ENCODE measurements around the gene PRAC1. TPM values are rescaled to one million over a fixed set of nuclear protein-coding genes. Genes with fewer than 3 reads are reported as not detected.

PRAC1 gene
- total RNA-seq, 1 experiment from 2014 or later = 60.8 TPM

DNA sequence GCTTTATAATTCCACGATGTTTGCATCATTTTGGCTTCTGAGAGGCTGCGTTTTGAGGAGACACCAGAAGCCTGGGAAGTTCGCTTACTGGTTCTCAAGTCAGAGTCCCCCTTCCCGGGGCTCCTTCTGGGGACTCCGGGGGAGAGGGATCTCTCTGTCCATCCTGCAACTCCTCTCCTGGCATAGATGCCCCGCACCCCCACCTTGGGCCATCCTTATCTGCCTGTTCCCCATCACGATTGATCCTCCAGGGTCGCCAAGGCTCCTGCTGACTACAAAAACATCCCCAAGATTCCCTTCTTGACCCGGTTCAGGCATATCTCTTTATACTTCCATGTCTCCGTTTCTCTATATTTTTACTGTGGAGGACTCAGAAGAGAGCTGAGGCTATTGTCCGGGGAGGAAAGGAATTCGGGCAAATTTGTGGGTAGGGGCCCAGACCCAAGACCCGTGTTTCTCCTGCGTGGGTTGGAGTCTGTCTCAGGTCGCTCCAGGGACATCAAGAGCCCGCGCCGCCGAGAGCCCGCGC, 24.7 kb upstream of the PRAC1 start:
- ATAC-seq (no peak), DNase-seq (ENCODE audit: low spot score) (no peak)
- TF ChIP-seq, protein P1, sequence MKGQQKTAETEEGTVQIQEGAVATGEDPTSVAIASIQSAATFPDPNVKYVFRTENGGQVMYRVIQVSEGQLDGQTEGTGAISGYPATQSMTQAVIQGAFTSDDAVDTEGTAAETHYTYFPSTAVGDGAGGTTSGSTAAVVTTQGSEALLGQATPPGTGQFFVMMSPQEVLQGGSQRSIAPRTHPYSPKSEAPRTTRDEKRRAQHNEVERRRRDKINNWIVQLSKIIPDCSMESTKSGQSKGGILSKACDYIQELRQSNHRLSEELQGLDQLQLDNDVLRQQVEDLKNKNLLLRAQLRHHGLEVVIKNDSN (CRISPR knock-in tag; IDR thresholded peaks at IDR 0.05) = no peak
- TF ChIP-seq ZNF232 (CRISPR knock-in tag; IDR thresholded peaks at IDR 0.05) (no peak), CREM (CRISPR knock-in tag; IDR thresholded peaks at IDR 0.05) (no peak), ZNF317 (CRISPR knock-in tag; IDR thresholded peaks at IDR 0.05; ENCODE audit: borderline replicate concordance, low read depth) (no peak), MYBL2 (CRISPR knock-in tag; IDR thresholded peaks at IDR 0.05) (no peak), ZNF423 (CRISPR knock-in tag; IDR thresholded peaks at IDR 0.05) (no peak), NFE2L1 (CRISPR knock-in tag; IDR thresholded peaks at IDR 0.05) (no peak), GTF2I (CRISPR knock-in tag; conservative IDR thresholded peaks at IDR 0.05) (no peak), GABPB1 (CRISPR knock-in tag; IDR thresholded peaks at IDR 0.05) (no peak)
- TF ChIP-seq, protein P2, sequence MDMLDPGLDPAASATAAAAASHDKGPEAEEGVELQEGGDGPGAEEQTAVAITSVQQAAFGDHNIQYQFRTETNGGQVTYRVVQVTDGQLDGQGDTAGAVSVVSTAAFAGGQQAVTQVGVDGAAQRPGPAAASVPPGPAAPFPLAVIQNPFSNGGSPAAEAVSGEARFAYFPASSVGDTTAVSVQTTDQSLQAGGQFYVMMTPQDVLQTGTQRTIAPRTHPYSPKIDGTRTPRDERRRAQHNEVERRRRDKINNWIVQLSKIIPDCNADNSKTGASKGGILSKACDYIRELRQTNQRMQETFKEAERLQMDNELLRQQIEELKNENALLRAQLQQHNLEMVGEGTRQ (CRISPR knock-in tag; IDR thresholded peaks at IDR 0.05) = no peak
- TF ChIP-seq, protein P3, sequence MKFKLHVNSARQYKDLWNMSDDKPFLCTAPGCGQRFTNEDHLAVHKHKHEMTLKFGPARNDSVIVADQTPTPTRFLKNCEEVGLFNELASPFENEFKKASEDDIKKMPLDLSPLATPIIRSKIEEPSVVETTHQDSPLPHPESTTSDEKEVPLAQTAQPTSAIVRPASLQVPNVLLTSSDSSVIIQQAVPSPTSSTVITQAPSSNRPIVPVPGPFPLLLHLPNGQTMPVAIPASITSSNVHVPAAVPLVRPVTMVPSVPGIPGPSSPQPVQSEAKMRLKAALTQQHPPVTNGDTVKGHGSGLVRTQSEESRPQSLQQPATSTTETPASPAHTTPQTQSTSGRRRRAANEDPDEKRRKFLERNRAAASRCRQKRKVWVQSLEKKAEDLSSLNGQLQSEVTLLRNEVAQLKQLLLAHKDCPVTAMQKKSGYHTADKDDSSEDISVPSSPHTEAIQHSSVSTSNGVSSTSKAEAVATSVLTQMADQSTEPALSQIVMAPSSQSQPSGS (CRISPR knock-in tag; IDR thresholded peaks at IDR 0.05; ENCODE audit: borderline replicate concordance, low read depth) = no peak
- TF ChIP-seq, protein P4, sequence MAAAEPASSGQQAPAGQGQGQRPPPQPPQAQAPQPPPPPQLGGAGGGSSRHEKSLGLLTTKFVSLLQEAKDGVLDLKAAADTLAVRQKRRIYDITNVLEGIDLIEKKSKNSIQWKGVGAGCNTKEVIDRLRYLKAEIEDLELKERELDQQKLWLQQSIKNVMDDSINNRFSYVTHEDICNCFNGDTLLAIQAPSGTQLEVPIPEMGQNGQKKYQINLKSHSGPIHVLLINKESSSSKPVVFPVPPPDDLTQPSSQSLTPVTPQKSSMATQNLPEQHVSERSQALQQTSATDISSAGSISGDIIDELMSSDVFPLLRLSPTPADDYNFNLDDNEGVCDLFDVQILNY (CRISPR knock-in tag; IDR thresholded peaks at IDR 0.05) = no peak
- TF ChIP-seq, protein P5, sequence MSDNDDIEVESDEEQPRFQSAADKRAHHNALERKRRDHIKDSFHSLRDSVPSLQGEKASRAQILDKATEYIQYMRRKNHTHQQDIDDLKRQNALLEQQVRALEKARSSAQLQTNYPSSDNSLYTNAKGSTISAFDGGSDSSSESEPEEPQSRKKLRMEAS (CRISPR knock-in tag; IDR thresholded peaks at IDR 0.05) = no peak
- TF ChIP-seq, protein P6, sequence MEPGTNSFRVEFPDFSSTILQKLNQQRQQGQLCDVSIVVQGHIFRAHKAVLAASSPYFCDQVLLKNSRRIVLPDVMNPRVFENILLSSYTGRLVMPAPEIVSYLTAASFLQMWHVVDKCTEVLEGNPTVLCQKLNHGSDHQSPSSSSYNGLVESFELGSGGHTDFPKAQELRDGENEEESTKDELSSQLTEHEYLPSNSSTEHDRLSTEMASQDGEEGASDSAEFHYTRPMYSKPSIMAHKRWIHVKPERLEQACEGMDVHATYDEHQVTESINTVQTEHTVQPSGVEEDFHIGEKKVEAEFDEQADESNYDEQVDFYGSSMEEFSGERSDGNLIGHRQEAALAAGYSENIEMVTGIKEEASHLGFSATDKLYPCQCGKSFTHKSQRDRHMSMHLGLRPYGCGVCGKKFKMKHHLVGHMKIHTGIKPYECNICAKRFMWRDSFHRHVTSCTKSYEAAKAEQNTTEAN (CRISPR knock-in tag; IDR thresholded peaks at IDR 0.05) = no peak
- TF ChIP-seq, protein P7, sequence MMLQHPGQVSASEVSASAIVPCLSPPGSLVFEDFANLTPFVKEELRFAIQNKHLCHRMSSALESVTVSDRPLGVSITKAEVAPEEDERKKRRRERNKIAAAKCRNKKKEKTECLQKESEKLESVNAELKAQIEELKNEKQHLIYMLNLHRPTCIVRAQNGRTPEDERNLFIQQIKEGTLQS (CRISPR knock-in tag; conservative IDR thresholded peaks at IDR 0.05) = no peak
- Mint-ChIP-seq H3K27me3 (ENCODE audit: low read depth) (peaks cover 100% of the 10 kb centered on the region), H3K27ac (no peak overlapping the region), H3K4me1 (peaks cover 34% of the 10 kb centered on the region), H3K4me3 (peak overlapping the region; percentile 47; the same call in 1 of the 2 replicates), H3K36me3 (0 out of 2 replicates have a peak, but pooled peaks cover 4% of the 10 kb centered on the region), H3K9me3 (no peaks in the 10 kb centered on the region)
- ChIA-PET CTCF (interaction anchor here (0.5 to 1.6 kb wide), 6 partner anchors 23 to 195 kb away, joined by 3 to 5 read pairs (median 4); no protein-coding TSS in a partner anchor), POLR2A (no interaction called here)

DNA sequence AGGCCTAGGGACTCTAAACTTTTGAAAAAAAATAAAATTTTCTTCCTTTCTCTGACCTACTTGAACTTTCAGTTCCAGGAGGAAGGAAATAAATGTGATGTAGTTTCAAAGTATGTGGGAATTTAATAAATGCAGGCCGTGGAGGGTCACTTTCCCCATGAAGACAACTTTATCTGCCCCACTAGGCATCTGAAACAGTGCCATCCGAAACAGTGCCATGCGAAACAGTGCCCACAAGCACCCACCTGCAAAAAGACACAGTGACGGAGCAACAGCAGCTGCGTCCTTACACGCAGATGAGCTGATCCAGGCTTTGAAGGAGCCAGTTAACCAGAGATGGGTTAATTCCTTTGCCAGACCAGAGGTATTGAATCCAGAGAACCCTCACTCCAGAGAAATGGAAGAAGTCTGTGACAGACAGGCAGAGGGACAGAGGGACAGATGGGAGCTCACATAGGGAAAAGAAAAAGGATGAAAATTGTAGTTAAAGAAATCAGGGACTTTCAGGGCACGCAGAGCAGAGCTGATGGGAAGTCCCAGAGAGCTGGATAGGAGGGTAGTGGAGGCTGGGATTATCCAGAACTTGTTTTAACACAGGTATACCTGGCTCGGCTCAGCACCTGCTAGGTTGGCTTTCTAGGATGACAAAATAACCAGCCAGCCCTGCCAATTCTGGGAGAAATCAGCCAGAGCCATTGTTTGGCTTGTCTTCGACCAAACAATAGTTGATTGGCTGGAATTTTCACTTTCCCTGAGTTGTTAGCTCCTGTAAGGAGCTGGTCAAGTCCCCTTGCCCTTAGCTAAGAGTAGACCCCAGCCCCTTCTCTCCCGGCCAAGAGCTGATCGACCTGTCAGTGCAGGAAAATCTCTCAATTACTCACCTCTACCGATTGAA, 23.3 kb upstream of the PRAC1 start:
- POLR2A ChIA-PET = no interaction called here

More for the DNA sequence above, 23.3 kb upstream of the PRAC1 start:
- no peak overlapping the region for H3K27ac Mint-ChIP-seq
- no peak for DNase-seq (ENCODE audit: low spot score)
- CTCF ChIA-PET = interaction anchor here (0.7 to 4.2 kb wide), 12 partner anchors 16 to 138 kb away, joined by 3 to 29 read pairs (median 3); partner anchors contain the start of gene PRAC2
- ATAC-seq = no peak
- peaks cover 29% of the 10 kb centered on the region for H3K4me1 Mint-ChIP-seq
- H3K9me3 Mint-ChIP-seq = no peaks in the 10 kb centered on the region
- TF ChIP-seq FOXP1 (CRISPR knock-in tag; IDR thresholded peaks at IDR 0.05; ENCODE audit: borderline replicate concordance) (no peak), ZNF416 (CRISPR knock-in tag; IDR thresholded peaks at IDR 0.05) (no peak), ELF4 (CRISPR knock-in tag; IDR thresholded peaks at IDR 0.05; ENCODE audit: low read depth) (no peak), NFYB (CRISPR knock-in tag; conservative IDR thresholded peaks at IDR 0.05; ENCODE audit: low read depth) (no peak), FOXK1 (CRISPR knock-in tag; IDR thresholded peaks at IDR 0.05) (no peak)
- TF ChIP-seq, protein P7 (CRISPR knock-in tag; conservative IDR thresholded peaks at IDR 0.05) = no peak
- TF ChIP-seq, protein P8, sequence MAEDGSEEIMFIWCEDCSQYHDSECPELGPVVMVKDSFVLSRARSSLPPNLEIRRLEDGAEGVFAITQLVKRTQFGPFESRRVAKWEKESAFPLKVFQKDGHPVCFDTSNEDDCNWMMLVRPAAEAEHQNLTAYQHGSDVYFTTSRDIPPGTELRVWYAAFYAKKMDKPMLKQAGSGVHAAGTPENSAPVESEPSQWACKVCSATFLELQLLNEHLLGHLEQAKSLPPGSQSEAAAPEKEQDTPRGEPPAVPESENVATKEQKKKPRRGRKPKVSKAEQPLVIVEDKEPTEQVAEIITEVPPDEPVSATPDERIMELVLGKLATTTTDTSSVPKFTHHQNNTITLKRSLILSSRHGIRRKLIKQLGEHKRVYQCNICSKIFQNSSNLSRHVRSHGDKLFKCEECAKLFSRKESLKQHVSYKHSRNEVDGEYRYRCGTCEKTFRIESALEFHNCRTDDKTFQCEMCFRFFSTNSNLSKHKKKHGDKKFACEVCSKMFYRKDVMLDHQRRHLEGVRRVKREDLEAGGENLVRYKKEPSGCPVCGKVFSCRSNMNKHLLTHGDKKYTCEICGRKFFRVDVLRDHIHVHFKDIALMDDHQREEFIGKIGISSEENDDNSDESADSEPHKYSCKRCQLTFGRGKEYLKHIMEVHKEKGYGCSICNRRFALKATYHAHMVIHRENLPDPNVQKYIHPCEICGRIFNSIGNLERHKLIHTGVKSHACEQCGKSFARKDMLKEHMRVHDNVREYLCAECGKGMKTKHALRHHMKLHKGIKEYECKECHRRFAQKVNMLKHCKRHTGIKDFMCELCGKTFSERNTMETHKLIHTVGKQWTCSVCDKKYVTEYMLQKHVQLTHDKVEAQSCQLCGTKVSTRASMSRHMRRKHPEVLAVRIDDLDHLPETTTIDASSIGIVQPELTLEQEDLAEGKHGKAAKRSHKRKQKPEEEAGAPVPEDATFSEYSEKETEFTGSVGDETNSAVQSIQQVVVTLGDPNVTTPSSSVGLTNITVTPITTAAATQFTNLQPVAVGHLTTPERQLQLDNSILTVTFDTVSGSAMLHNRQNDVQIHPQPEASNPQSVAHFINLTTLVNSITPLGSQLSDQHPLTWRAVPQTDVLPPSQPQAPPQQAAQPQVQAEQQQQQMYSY (CRISPR knock-in tag; IDR thresholded peaks at IDR 0.05) = no peak
- H3K36me3 Mint-ChIP-seq = 0 out of 2 replicates have a peak, but pooled peaks cover 4% of the 10 kb centered on the region
- H3K27me3 Mint-ChIP-seq (ENCODE audit: low read depth) = peaks cover 100% of the 10 kb centered on the region
- no peak overlapping the region for H3K4me3 Mint-ChIP-seq
